H9 (cell line): ENCODE results near the gene ARPC4. TPM values are rescaled to one million over a fixed set of nuclear protein-coding genes. Genes with fewer than 3 reads are reported as not detected.

Experiments
- DNase-seq: peaks from one replicate; pipeline ENCODE4 v3.0.0-alpha.2; 2017
- H2AFZ ChIP-seq: one replicate; pipeline ENCODE4 v1.6.1; 2013; ENCODE audit warnings: mild to moderate bottlenecking, low read length, control low read depth, moderate library complexity
- H2AK5ac ChIP-seq: 2 replicates; pipeline ENCODE4 v1.6.1; 2013; ENCODE audit warnings: low read length, control low read depth, mixed read lengths; ENCODE audit not compliant: insufficient read length
- H2BK120ac ChIP-seq: one replicate; pipeline ENCODE4 v1.6.1; 2013; ENCODE audit warnings: low read depth, mild to moderate bottlenecking, low read length, control low read depth, inconsistent platforms; ENCODE audit not compliant: poor library complexity, severe bottlenecking
- H2BK12ac ChIP-seq: 2 replicates; pipeline ENCODE4 v1.6.1; 2013; ENCODE audit warnings: low read length, control low read depth, mixed read lengths, low read depth; ENCODE audit not compliant: insufficient read length
- H2BK15ac ChIP-seq: 2 replicates; pipeline ENCODE4 v1.6.1; 2013; ENCODE audit warnings: low read depth, low read length, control low read depth
- H2BK20ac ChIP-seq: one replicate; pipeline ENCODE4 v1.6.1; 2013; ENCODE audit warnings: low read depth, mild to moderate bottlenecking, low read length, control low read depth, inconsistent platforms; ENCODE audit not compliant: poor library complexity, severe bottlenecking
- H2BK5ac ChIP-seq: 2 replicates; pipeline ENCODE4 v1.6.1; 2013; ENCODE audit warnings: low read length, control low read depth, mixed read lengths; ENCODE audit not compliant: insufficient read length
- H3K14ac ChIP-seq: 2 replicates; pipeline ENCODE4 v1.6.1; 2013; ENCODE audit warnings: low read length, control low read depth; ENCODE audit not compliant: insufficient read depth
- H3K18ac ChIP-seq: 2 replicates; pipeline ENCODE4 v1.6.1; 2013; ENCODE audit warnings: low read depth, mild to moderate bottlenecking, mixed read lengths, low read length, control low read depth; ENCODE audit not compliant: insufficient read length
- H3K23ac ChIP-seq: 2 replicates; pipeline ENCODE4 v1.6.1; 2013; ENCODE audit warnings: low read length, control low read depth, mixed read lengths, low read depth; ENCODE audit not compliant: insufficient read length
- H3K23me2 ChIP-seq: 2 replicates; pipeline ENCODE4 v1.6.1; 2013; ENCODE audit warnings: low read depth, mild to moderate bottlenecking, mixed read lengths, low read length, control low read depth; ENCODE audit not compliant: insufficient read length, poor library complexity, severe bottlenecking
- H3K27ac ChIP-seq: 2 replicates; pipeline ENCODE4 v1.5.1; 2013; ENCODE audit warnings: low read length, control low read depth, mixed read lengths, low read depth; ENCODE audit not compliant: insufficient read length
- H3K27me3 ChIP-seq: 2 replicates; pipeline ENCODE4 v1.6.1; 2013; ENCODE audit warnings: low read length, control low read depth, inconsistent platforms; ENCODE audit not compliant: insufficient read depth
- H3K4ac ChIP-seq: 2 replicates; pipeline ENCODE4 v1.6.1; 2013; ENCODE audit warnings: low read depth, mild to moderate bottlenecking, control low read depth, inconsistent platforms, low read length, moderate library complexity
- H3K4me1 ChIP-seq: 2 replicates; pipeline ENCODE4 v1.6.1; 2013; ENCODE audit warnings: low read length, control low read depth, inconsistent platforms; ENCODE audit not compliant: insufficient read depth
- H3K4me2 ChIP-seq: 2 replicates; pipeline ENCODE4 v1.6.1; 2013; ENCODE audit warnings: low read length, control low read depth, mixed read lengths; ENCODE audit not compliant: insufficient read length, insufficient read depth
- H3K56ac ChIP-seq: 2 replicates; pipeline ENCODE4 v1.6.1; 2013; ENCODE audit warnings: low read depth, mild to moderate bottlenecking, mixed read lengths, low read length, control low read depth; ENCODE audit not compliant: insufficient read length
- H3K79me1 ChIP-seq: 2 replicates; pipeline ENCODE4 v1.6.1; 2013; ENCODE audit warnings: low read depth, mild to moderate bottlenecking, moderate library complexity, low read length, control low read depth, inconsistent platforms; ENCODE audit not compliant: insufficient read depth, poor library complexity, severe bottlenecking
- H3K79me2 ChIP-seq: 2 replicates; pipeline ENCODE4 v1.6.1; 2013; ENCODE audit warnings: low read length, control low read depth, inconsistent platforms; ENCODE audit not compliant: insufficient read depth
- H3K9ac ChIP-seq: 2 replicates; pipeline ENCODE4 v1.6.1; 2013; ENCODE audit warnings: low read length, control low read depth, mixed read lengths; ENCODE audit not compliant: insufficient read length; ENCODE audit errors: extremely low read depth
- H3K9me3 ChIP-seq: one replicate; pipeline ENCODE4 v1.6.1; 2013; ENCODE audit warnings: low read depth, low read length, inconsistent platforms; ENCODE audit not compliant: control insufficient read depth
- H3T11ph ChIP-seq: one replicate; pipeline ENCODE4 v1.6.1; 2013; ENCODE audit warnings: mild to moderate bottlenecking, low read length, control low read depth, inconsistent platforms
- H4K20me1 ChIP-seq: one replicate; pipeline ENCODE4 v1.6.1; 2013; ENCODE audit not compliant: control insufficient read depth, insufficient read length, insufficient read depth
- H4K5ac ChIP-seq: 2 replicates; pipeline ENCODE4 v1.6.1; 2013; ENCODE audit warnings: low read depth, mild to moderate bottlenecking, mixed read lengths, low read length, control low read depth; ENCODE audit not compliant: insufficient read length
- H4K8ac ChIP-seq: replicated peaks from 2 replicates; pipeline ENCODE4 v1.6.1; 2013; ENCODE audit warnings: low read length, control low read depth, mixed read lengths, low read depth; ENCODE audit not compliant: insufficient read length
- H4K91ac ChIP-seq: 2 replicates; pipeline ENCODE4 v1.6.1; 2013; ENCODE audit warnings: low read depth, mild to moderate bottlenecking, moderate library complexity, mixed read lengths, low read length, control low read depth; ENCODE audit not compliant: insufficient read length
- H3K27ac Mint-ChIP-seq, 3 experiments: 2 replicates in 2 of 3; 3 replicates in 1 of 3; pipeline ENCODE4 v1.8.0; 2020 to 2021; ENCODE audit warnings: mixed read lengths in 3 of 3, mild to moderate bottlenecking in 1 of 3, moderate library complexity in 1 of 3
- H3K27me3 Mint-ChIP-seq: 2 replicates; pipeline ENCODE4 v1.8.0; 2021; ENCODE audit warnings: low read depth, mild to moderate bottlenecking, moderate library complexity, mixed read lengths
- H3K36me3 Mint-ChIP-seq, 3 experiments: 2 replicates in 2 of 3; 3 replicates in 1 of 3; pipeline ENCODE4 v1.8.0; 2020 to 2021; ENCODE audit warnings: low read depth in 3 of 3, mixed read lengths in 3 of 3; ENCODE audit not compliant: insufficient read depth in 1 of 3
- H3K4me1 Mint-ChIP-seq, 2 experiments: 2 replicates each; pipeline ENCODE4 v1.8.0; 2020; ENCODE audit warnings: mixed read lengths in 2 of 2
- H3K4me3 Mint-ChIP-seq, 2 experiments: 2 replicates in 1 of 2; 3 replicates in 1 of 2; pipeline ENCODE4 v1.8.0; 2020 to 2021; ENCODE audit warnings: mild to moderate bottlenecking in 2 of 2, mixed read lengths in 2 of 2, moderate library complexity in 1 of 2
- H3K9me3 Mint-ChIP-seq, 2 experiments: 2 replicates in 1 of 2; 3 replicates in 1 of 2; pipeline ENCODE4 v1.8.0; 2020; ENCODE audit warnings: mild to moderate bottlenecking in 2 of 2, mixed read lengths in 2 of 2, moderate library complexity in 1 of 2
- WGBS: extraction: QIAGEN DNeasy Blood & Tissue Kit; methylation state at CpG from one replicate; pipeline ENCODE4 v1.1.7; 2013; ENCODE audit warnings: missing lambda C conversion rate, low lambda C conversion rate, mixed read lengths; ENCODE audit not compliant: insufficient read length; ENCODE audit errors: extremely low coverage; 5-methylcytosine and 5-hydroxymethylcytosine counted together
- total RNA-seq: library from RNA; stranded (reverse); gene quantifications from 2 replicates; pipeline ENCODE4 v1.2.1, GENCODE V29; 2021
- TF ChIP-seq, protein P1 (sequence below): fragments of 200-600 bp; sonication (generic); conservative IDR thresholded peaks from 3 replicates; pipeline ENCODE4 v1.8.0; 2021; ENCODE audit warnings: antibody characterized with exemption, mild to moderate bottlenecking

Gene ARPC4
- total RNA-seq, 1 experiment from 2014 or later, result 161 TPM

DNA sequence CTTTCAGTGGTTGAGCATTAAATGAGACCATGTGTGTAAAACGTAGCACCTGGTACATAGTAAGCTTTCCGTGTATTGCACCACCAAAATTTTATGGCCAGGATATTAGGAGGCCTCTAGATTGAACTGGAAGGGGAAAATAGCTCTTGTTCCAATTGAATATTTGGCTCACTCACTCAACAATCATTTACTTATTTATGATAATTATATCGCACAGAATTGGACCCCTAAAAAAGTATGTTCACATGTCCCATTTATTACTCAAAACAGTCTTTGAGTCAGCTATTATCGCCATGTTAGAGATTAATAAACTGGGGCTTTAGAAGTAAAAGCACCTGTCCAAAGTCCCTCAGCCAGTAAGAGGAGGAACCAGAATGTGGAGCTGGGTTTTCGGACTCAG is 12.1 kb downstream of the ARPC4 start:
- H4K5ac ChIP-seq, result no peak overlapping the region
- no peak overlapping the region for H4K91ac ChIP-seq
- H2BK12ac ChIP-seq, result no peak overlapping the region
- H3K23me2 ChIP-seq, result peaks cover 1% of the 10 kb centered on the region
- Mint-ChIP-seq H3K9me3 (no peaks in the 10 kb centered on the region), H3K4me3 (no peak overlapping the region), H3K27me3 (no peaks in the 10 kb centered on the region), H3K27ac (no peak overlapping the region), H3K36me3 (peaks cover 40 to 66% (median 59%) of the 10 kb centered on the region in 3 experiments; a peak in 6 of 7 replicates), H3K4me1 (peaks cover 13% of the 10 kb centered on the region in 2 experiments)
- TF ChIP-seq, protein P1, sequence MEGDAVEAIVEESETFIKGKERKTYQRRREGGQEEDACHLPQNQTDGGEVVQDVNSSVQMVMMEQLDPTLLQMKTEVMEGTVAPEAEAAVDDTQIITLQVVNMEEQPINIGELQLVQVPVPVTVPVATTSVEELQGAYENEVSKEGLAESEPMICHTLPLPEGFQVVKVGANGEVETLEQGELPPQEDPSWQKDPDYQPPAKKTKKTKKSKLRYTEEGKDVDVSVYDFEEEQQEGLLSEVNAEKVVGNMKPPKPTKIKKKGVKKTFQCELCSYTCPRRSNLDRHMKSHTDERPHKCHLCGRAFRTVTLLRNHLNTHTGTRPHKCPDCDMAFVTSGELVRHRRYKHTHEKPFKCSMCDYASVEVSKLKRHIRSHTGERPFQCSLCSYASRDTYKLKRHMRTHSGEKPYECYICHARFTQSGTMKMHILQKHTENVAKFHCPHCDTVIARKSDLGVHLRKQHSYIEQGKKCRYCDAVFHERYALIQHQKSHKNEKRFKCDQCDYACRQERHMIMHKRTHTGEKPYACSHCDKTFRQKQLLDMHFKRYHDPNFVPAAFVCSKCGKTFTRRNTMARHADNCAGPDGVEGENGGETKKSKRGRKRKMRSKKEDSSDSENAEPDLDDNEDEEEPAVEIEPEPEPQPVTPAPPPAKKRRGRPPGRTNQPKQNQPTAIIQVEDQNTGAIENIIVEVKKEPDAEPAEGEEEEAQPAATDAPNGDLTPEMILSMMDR, result no peak
- H2BK20ac ChIP-seq, result no peak overlapping the region
- no peak overlapping the region for H3K9ac ChIP-seq
- no peak overlapping the region for H2BK5ac ChIP-seq
- no peak overlapping the region for H2AK5ac ChIP-seq
- H3K4me1 ChIP-seq, result no peaks in the 10 kb centered on the region
- no peaks in the 10 kb centered on the region for H3K79me2 ChIP-seq
- H3K27me3 ChIP-seq, result no peaks in the 10 kb centered on the region
- H3K18ac ChIP-seq, result no peak overlapping the region
- no peak overlapping the region for H2AFZ ChIP-seq
- no peak overlapping the region for H4K8ac ChIP-seq
- H2BK15ac ChIP-seq, result no peak overlapping the region
- no peak overlapping the region for H3T11ph ChIP-seq
- H2BK120ac ChIP-seq, result no peak overlapping the region
- H3K56ac ChIP-seq, result no peak overlapping the region
- H3K79me1 ChIP-seq, result no peaks in the 10 kb centered on the region
- no CpG with 5 or more reads among the region's 5 CpGs for WGBS
- no peaks in the 10 kb centered on the region for H3K9me3 ChIP-seq
- no peak overlapping the region for H3K14ac ChIP-seq
- H3K23ac ChIP-seq, result no peak overlapping the region
- H3K4ac ChIP-seq, result no peak overlapping the region
- DNase-seq, result no peak
- H4K20me1 ChIP-seq, result no peaks in the 10 kb centered on the region
- no peak overlapping the region for H3K27ac ChIP-seq
- no peak overlapping the region for H3K4me2 ChIP-seq
